Heart right ventricle (tissue), 16 donors: Measurements from ENCODE around the gene C3orf52. TPM values are rescaled to one million over a fixed set of nuclear protein-coding genes. Genes with fewer than 3 reads are reported as not detected.

Experiments used
- ATAC-seq, 8 donors: fragments of 200-7000 bp; cut with Tn5 transposase; one replicate each; pipeline ENCODE4 v1.9.1; 2020; ENCODE audit warnings: mild to moderate bottlenecking in 8 of 8, moderate library complexity in 8 of 8, moderate number of reproducible peaks in 1 of 8
- DNase-seq, 2 donors: peaks; one replicate each; pipeline ENCODE4 v3.0.0-alpha.2; 2020
- H3K27ac ChIP-seq, 10 donors: fragments of 200-600 bp; sonication (generic) in 2 of 10; one replicate each; pipeline versions ENCODE4 v1.5.0 to v1.8.0; 2020 to 2022; ENCODE audit warnings: mild to moderate bottlenecking in 3 of 10
- H3K27me3 ChIP-seq, 7 donors: fragments of 200-600 bp; one replicate each; pipeline ENCODE4 v1.8.0; 2021 to 2022; ENCODE audit warnings: mild to moderate bottlenecking in 2 of 7
- H3K36me3 ChIP-seq, 9 donors: fragments of 200-600 bp; sonication (generic) in 1 of 9; one replicate each; pipeline versions ENCODE4 v1.5.0 to v1.8.0; 2020 to 2022; ENCODE audit warnings: mild to moderate bottlenecking in 2 of 9
- H3K4me1 ChIP-seq, 9 donors: fragments of 200-600 bp; sonication (generic) in 1 of 9; one replicate each; pipeline versions ENCODE4 v1.5.0 to v1.8.0; 2020 to 2022; ENCODE audit warnings: mild to moderate bottlenecking in 4 of 9
- H3K4me3 ChIP-seq, 10 donors: fragments of 200-600 bp; sonication (generic) in 2 of 10; one replicate each; pipeline versions ENCODE4 v1.5.0 to v1.8.0; 2020 to 2022; ENCODE audit warnings: mild to moderate bottlenecking in 7 of 10, moderate library complexity in 2 of 10
- H3K9me3 ChIP-seq, 11 donors: fragments of 200-600 bp in 10 of 11; sonication (generic) in 2 of 11; one replicate each; pipeline versions ENCODE4 v1.5.0 to v1.8.0; 2013 to 2022; ENCODE audit warnings: mild to moderate bottlenecking in 2 of 11, control low read depth in 1 of 11, moderate library complexity in 1 of 11
- CTCF ChIP-seq, 9 donors: fragments of 200-600 bp; sonication (generic) in 2 of 9; IDR thresholded peaks; one replicate each; pipeline versions ENCODE4 v1.5.0 to v1.8.0; 2021 to 2022; ENCODE audit warnings: antibody characterized with exemption in 9 of 9, mild to moderate bottlenecking in 5 of 9, moderate library complexity in 1 of 9
- WGBS, 2 donors: extraction: QIAGEN DNeasy Blood & Tissue Kit; methylation state at CpG; one replicate each; pipeline ENCODE4 v1.1.7; 2013; ENCODE audit warnings: inconsistent platforms in 1 of 2; 5-methylcytosine and 5-hydroxymethylcytosine counted together
- intact Hi-C, 10 donors: fragments of 100-400 bp; cut with DNase I; formaldehyde crosslinking; loops; one replicate each; pipeline versions ENCODE4 v1.11.1 to v1.14.2; 2022
- polyA plus RNA-seq, 2 donors: library from polyadenylated mRNA; stranded (reverse); fragments of 200-250 nt; gene quantifications; one replicate each; pipeline ENCODE4 v1.2.3, GENCODE V29; 2013
- total RNA-seq, 10 donors: library from RNA; stranded (reverse); fragmentation: NEBNext Ultra II Directional in 3 of 10; extraction: Animal tissue kit (Norgen Biotek cat#: 25700) in 3 of 10; gene quantifications; one replicate each; pipeline versions ENCODE4 v1.2.1 to v1.2.4, GENCODE V29; 2021 to 2023
- donor health status: Arrhythmogenic right ventricular cardiomyopathy.
- donor health status: ischemic (EF 13 %, LVEDD 7.1; RV severe dilation, severe dysfunction).
- donor health status: healthy with polysubstance abuse.
- donor health status: DM: no; HTN: yes; CAD: no.
- donor health status: DM: no; HTN: no; CAD: no.
- donor health status: ischemic (EF 25% LVEDD 6.9; RV normal size, moderate dysfunction).
- donor health status: ischemic (EF 25% LVEDD 5.7; RV mildly dilated, moderate dysfunction).
- donor health status: healthy.
- donor health status: DM: yes; HTN: yes; CAD: no.
- donor health status: Ischemic cardiomyopathy.
- donor health status: ischemic (EF 35%, LVEDD 5.7; RV mildly dilated, moderate dysfunction).
- donor health status: nonischemic (EF 11% LVEDD 7.7; RV severe dilation, severe dysfunction).
- donor health status: DM: yes; HTN: yes; CAD: no.
- donor health status: PGD.
- donor health status: ischemic (EF 29% LVEDD 5.4; RV normal size, mild dysfunction).
- donor health status: nonischemic (EF 23%, LVEDD 6.1; RV moderate dilation, normal function).

Gene C3orf52
- total and polyA plus RNA-seq, 12 donors: 3.1 to 9.8 (median 5.0) TPM

- ATAC-seq (no peak), DNase-seq (no peak)
- TF ChIP-seq CTCF (IDR thresholded peaks at IDR 0.05): no peak
- Histone ChIP-seq H3K4me1 (peaks cover 0 to 31% (median 0%) of the 10 kb centered on the region in 9 donors), H3K27ac (no peak overlapping the region), H3K4me3 (no peak overlapping the region), H3K27me3 (no peaks in the 10 kb centered on the region), H3K36me3 (no peaks in the 10 kb centered on the region), H3K9me3 (peaks cover 0 to 6% (median 0%) of the 10 kb centered on the region in 11 donors)
- WGBS, 2 donors: 46 to 49% methylated on average over 1 of the region's 1 CpG
- intact Hi-C loops: loop anchor here in 3 of 10 donors (5.0 to 10.0 kb wide), 2 partner anchors 379 to 386 kb away; no protein-coding TSS in a partner anchor
Observed at GRCh38 chr3:112138219-112138969, 52.2 kb downstream of the C3orf52 start.

GRCh38 chr3:112140584-112140983, 54.4 kb downstream of the C3orf52 start:
- H3K27me3 ChIP-seq: no peaks in the 10 kb centered on the region
- intact Hi-C loops: no loop called here
- no peak overlapping the region for H3K4me3 ChIP-seq
- peaks cover 0 to 14% (median 0%) of the 10 kb centered on the region in 9 donors for H3K4me1 ChIP-seq
- DNase-seq: no peak
- H3K36me3 ChIP-seq: no peaks in the 10 kb centered on the region
- no peak for TF ChIP-seq CTCF (IDR thresholded peaks at IDR 0.05)
- ATAC-seq: no peak
- H3K27ac ChIP-seq: no peak overlapping the region
- H3K9me3 ChIP-seq: peaks cover 0 to 19% (median 5%) of the 10 kb centered on the region in 11 donors
- 97% methylated on average over 1 of the region's 1 CpG for WGBS, 2 donors

- Histone ChIP-seq H3K4me1 (peaks cover 0 to 14% (median 0%) of the 10 kb centered on the region in 9 donors), H3K36me3 (no peaks in the 10 kb centered on the region), H3K27me3 (no peaks in the 10 kb centered on the region), H3K27ac (no peak overlapping the region), H3K9me3 (peaks cover 0 to 25% (median 5%) of the 10 kb centered on the region in 11 donors), H3K4me3 (no peak overlapping the region)
- WGBS, 2 donors: 90 to 94% methylated on average over 2 of the region's 2 CpGs
- no peak for TF ChIP-seq CTCF (IDR thresholded peaks at IDR 0.05)
- ATAC-seq (no peak), DNase-seq (no peak)
- intact Hi-C loops: no loop called here
Observed at GRCh38 chr3:112141293-112141692, 55.1 kb downstream of the C3orf52 start.

- 93 to 97% methylated on average over 1 of the region's 1 CpG for WGBS, 2 donors
Observed at GRCh38 chr3:112143251-112143650, 57.1 kb downstream of the C3orf52 start.

More at GRCh38 chr3:112143251-112143650, 57.1 kb downstream of the C3orf52 start:
- intact Hi-C loops: no loop called here
- DNase-seq (no peak), ATAC-seq (no peak)
- Histone ChIP-seq H3K9me3 (peaks cover 0 to 44% (median 5%) of the 10 kb centered on the region in 11 donors), H3K27ac (no peak overlapping the region), H3K4me3 (no peak overlapping the region), H3K4me1 (no peaks in the 10 kb centered on the region), H3K36me3 (no peaks in the 10 kb centered on the region), H3K27me3 (no peaks in the 10 kb centered on the region)
- TF ChIP-seq CTCF (IDR thresholded peaks at IDR 0.05): no peak
